ENCODE measurements around the gene ITGA8. TPM values are rescaled to one million over a fixed set of nuclear protein-coding genes. Genes with fewer than 3 reads are reported as not detected.

ITGA8 gene
- total RNA-seq, 1 experiment from 2014 or later, result not detected

DNA sequence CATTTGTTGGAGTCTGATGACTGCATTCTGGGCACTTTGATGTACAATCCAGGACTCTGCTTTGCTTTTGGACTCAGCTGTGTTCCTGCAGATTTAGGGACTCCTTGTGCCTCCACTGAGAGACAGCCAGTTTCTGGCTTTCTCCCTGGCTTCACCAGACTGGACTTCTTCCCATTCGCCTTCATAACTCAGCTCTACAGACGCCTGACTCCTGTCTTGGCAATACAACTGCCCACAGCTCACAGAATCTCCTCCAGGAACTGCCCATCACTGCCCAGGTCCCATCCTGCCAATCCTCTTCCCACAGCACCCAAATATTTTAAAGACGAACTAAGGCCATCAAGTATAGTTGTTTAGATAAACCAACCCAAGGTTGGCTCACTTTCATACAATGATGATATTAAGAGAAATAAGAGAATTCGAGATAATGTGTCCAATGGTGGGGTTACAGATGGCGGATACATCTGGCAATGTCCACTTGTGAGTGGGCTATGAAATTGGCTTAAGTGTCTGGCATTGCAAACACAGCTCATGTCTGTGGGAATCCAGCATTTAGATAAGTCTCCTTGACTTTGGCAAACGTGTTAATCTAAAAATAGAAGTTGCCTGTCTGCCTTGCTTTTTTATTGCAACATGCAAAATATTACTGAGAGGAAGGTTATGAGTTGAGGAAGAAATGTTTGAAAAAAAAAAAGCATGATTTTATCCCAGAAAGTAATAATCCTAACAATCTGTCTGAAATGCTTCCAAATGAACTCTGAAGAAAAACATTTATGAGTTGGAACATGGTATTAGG, 95.1 kb downstream of the ITGA8 start:
- Histone ChIP-seq H3K9me3 (no peaks in the 10 kb centered on the region), H3K36me3 (ENCODE audit: control insufficient read depth, insufficient read depth, low read length) (no peaks in the 10 kb centered on the region), H3K4me1 (no peaks in the 10 kb centered on the region), H3K27me3 (replicated peaks; ENCODE audit: control insufficient read depth, insufficient read depth, low read length) (no peaks in the 10 kb centered on the region; the same call in 1 of the 2 replicates), H3K4me3 (ENCODE audit: low read depth, low read length) (no peak overlapping the region)
- H3K36me3 Mint-ChIP-seq (ENCODE audit: insufficient read depth, unreplicated experiment), result no peaks in the 10 kb centered on the region
- no peak for DNase-seq
- no peak overlapping the region for H3K27ac Mint-ChIP-seq (ENCODE audit: unreplicated experiment)
- TF ChIP-seq CTCF (IDR thresholded peaks at IDR 0.05; ENCODE audit: insufficient read depth in 1 of 2, low read depth in 1 of 2, low read length in 1 of 2, severe bottlenecking in 1 of 2, unreplicated experiment in 1 of 2), result no peak
- ChIA-PET CTCF (no interaction called here), POLR2A (no interaction called here)
- no TSS peak for BruUV-seq (replicated peaks)
- no peaks in the 10 kb centered on the region for H3K9me3 Mint-ChIP-seq (ENCODE audit: unreplicated experiment)
- intact Hi-C loops (cut with micrococcal nuclease; ENCODE audit: unreplicated experiment), result no loop called here
- no peak overlapping the region for H3K4me3 Mint-ChIP-seq (ENCODE audit: unreplicated experiment)
- H3K4me1 Mint-ChIP-seq (ENCODE audit: low read depth, unreplicated experiment), result no peaks in the 10 kb centered on the region
- H3K27me3 Mint-ChIP-seq (ENCODE audit: insufficient read depth, unreplicated experiment), result peaks cover 13% of the 10 kb centered on the region

GRCh38 chr10:15620836-15621515, 98.7 kb downstream of the ITGA8 start:
- no peaks in the 10 kb centered on the region for H3K4me1 ChIP-seq
- TF ChIP-seq CTCF (IDR thresholded peaks at IDR 0.05; ENCODE audit: insufficient read depth in 1 of 2, low read depth in 1 of 2, low read length in 1 of 2, severe bottlenecking in 1 of 2, unreplicated experiment in 1 of 2), result no peak
- Mint-ChIP-seq H3K4me3 (ENCODE audit: unreplicated experiment) (no peak overlapping the region), H3K9me3 (ENCODE audit: unreplicated experiment) (no peaks in the 10 kb centered on the region), H3K27me3 (ENCODE audit: insufficient read depth, unreplicated experiment) (peaks cover 28% of the 10 kb centered on the region), H3K36me3 (ENCODE audit: insufficient read depth, unreplicated experiment) (no peaks in the 10 kb centered on the region), H3K4me1 (ENCODE audit: low read depth, unreplicated experiment) (no peaks in the 10 kb centered on the region), H3K27ac (ENCODE audit: unreplicated experiment) (no peak overlapping the region)
- H3K9me3 ChIP-seq, result no peaks in the 10 kb centered on the region
- intact Hi-C loops (cut with micrococcal nuclease; ENCODE audit: unreplicated experiment), result no loop called here
- no TSS peak for BruUV-seq (replicated peaks)
- no peak for DNase-seq
- ChIA-PET CTCF (no interaction called here), POLR2A (no interaction called here)
- H3K4me3 ChIP-seq (ENCODE audit: low read depth, low read length), result no peak overlapping the region
- H3K27me3 ChIP-seq (replicated peaks; ENCODE audit: control insufficient read depth, insufficient read depth, low read length), result no peaks in the 10 kb centered on the region; the same call in 1 of the 2 replicates
- H3K36me3 ChIP-seq (ENCODE audit: control insufficient read depth, insufficient read depth, low read length), result no peaks in the 10 kb centered on the region

DNA sequence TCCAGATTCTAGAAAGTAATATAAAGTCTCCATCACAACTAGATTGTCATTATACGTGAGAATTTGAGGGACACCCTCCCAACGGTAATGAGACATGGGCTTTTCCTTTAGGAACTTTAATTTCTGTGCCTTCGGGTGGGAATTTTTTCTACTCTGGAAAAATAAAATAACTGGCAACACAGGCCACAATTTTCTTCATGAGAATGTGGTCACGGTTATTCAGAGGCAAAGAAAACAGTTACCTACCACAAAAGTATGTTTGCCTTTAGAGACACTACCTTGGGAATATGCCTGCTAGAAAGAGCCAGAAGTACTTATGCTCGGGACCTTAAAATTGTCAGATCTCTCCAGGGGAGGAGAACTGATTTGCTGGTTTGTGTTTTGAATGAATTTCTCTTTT, 99.4 kb downstream of the ITGA8 start:
- H3K4me1 Mint-ChIP-seq (ENCODE audit: low read depth, unreplicated experiment), result no peaks in the 10 kb centered on the region
- H3K4me3 Mint-ChIP-seq (ENCODE audit: unreplicated experiment), result no peak overlapping the region
- H3K9me3 Mint-ChIP-seq (ENCODE audit: unreplicated experiment), result no peaks in the 10 kb centered on the region
- peaks cover 33% of the 10 kb centered on the region for H3K27me3 Mint-ChIP-seq (ENCODE audit: insufficient read depth, unreplicated experiment)
- H3K9me3 ChIP-seq, result no peaks in the 10 kb centered on the region
- ChIA-PET CTCF (no interaction called here), POLR2A (no interaction called here)
- intact Hi-C loops (cut with micrococcal nuclease; ENCODE audit: unreplicated experiment), result no loop called here
- BruUV-seq (replicated peaks), result no TSS peak
- no peak for DNase-seq
- no peaks in the 10 kb centered on the region for H3K36me3 Mint-ChIP-seq (ENCODE audit: insufficient read depth, unreplicated experiment)
- no peak overlapping the region for H3K4me3 ChIP-seq (ENCODE audit: low read depth, low read length)
- H3K27ac Mint-ChIP-seq (ENCODE audit: unreplicated experiment), result no peak overlapping the region
- H3K4me1 ChIP-seq, result no peaks in the 10 kb centered on the region
- no peaks in the 10 kb centered on the region for H3K36me3 ChIP-seq (ENCODE audit: control insufficient read depth, insufficient read depth, low read length)
- H3K27me3 ChIP-seq (replicated peaks; ENCODE audit: control insufficient read depth, insufficient read depth, low read length), result no peaks in the 10 kb centered on the region; the same call in 1 of the 2 replicates
- no peak for TF ChIP-seq CTCF (IDR thresholded peaks at IDR 0.05; ENCODE audit: insufficient read depth in 1 of 2, low read depth in 1 of 2, low read length in 1 of 2, severe bottlenecking in 1 of 2, unreplicated experiment in 1 of 2)
